Activated T-cell treated with anti-CD3 and anti-CD28 coated beads, Interleukin-2, amount 50 U/mL, for 1 hour (primary cell): ENCODE data around the gene NOS1AP.

Experiments used
- DNase-seq: peaks from one replicate; pipeline ENCODE4 v3.0.0-alpha.2; 2020

Gene NOS1AP

DNA sequence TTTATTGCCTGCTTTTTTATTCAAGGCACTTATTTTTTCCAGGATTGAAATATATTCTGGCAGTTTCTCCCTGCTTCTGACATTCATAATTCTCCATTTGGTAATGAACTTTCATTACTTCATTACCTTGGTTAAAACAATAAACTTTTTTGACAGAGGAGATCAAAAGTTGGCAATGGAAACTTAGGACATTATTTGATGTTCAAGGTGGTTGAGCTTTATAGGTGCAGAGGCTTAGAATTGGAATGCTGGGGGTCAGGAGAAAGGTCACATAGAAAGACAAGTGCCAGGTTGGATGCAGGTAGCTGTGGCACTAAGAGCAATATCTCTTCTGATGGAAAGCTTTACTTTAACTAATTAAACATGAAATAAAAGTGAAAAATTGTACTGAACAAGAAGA lies 154.8 kb downstream of the NOS1AP start:
- DNase-seq: no peak

DNA sequence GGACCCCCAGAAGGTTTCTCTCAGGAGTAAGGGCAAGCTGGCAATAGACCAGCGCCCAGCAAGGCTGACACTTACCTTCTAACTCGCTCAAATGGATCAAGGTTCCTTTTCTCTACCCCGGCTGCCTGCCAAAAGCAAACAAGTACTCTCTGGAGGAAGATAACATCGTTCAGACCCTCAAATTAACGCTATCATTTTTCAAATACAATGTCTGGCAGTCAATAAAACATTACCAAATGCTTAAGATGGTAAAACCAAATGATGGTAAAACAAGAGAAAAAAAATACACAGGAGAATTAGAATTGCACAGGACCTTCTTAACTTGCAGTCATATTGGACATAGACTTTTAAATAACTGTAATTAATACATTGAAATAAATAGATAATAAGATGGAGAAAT lies 159.1 kb downstream of the NOS1AP start:
- no peak for DNase-seq

DNA sequence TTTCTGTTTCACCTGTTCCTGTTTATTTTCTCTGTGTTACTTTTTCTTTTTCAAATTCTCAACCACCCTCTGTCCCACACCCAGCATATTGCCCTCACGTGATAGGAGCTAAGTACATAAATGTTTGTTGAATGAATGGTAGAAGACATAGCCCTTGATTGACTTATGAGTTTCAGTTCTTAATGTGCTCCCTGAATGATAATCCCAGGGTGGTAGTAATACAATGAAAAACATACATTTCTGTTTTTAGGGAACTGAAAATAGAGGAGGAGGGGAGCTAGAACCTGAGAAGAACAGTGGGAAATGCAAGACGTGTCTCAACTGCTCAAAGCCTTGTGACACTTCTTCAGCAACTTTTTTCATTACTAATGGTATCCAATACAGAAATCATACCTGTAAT lies 160.1 kb downstream of the NOS1AP start:
- no peak for DNase-seq

DNA sequence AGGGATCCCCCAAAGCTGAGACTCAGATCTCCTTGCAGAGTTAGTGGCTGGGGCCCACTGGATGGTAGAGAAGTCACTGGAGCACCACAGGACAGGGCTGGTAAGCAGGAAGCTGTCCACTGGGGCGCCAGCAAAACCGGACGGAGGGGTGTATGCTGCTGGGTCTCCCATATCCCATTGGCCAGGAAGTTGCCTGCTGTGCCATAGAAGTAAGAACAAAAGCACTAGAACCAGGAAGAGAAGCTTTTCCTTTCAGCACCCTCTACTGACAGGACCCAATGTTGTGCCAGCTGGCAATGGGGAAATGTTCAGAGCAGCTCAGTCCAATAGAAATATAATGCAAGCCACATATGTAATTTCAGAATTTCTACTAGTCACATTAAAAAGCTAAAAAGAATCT lies 160.6 kb downstream of the NOS1AP start:
- no peak for DNase-seq

DNA sequence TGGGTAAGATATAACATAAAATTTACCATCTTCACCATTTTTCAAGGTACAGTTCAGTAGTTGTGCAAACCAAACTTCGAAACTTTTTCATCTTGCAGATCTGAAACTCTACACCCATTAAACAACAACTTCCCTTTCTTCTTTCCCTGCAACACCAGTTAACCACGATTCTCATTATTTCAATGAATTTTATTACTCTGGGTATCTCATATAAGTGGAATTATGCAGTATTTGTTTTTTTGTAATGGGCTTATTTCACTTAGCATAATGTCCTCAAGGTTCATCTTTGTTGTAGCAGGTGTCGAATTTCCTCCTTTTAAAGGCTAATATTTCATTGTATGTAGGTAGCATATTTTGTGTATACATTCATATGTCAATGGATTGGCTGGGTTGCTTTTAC lies 161.0 kb downstream of the NOS1AP start:
- DNase-seq: no peak

DNA sequence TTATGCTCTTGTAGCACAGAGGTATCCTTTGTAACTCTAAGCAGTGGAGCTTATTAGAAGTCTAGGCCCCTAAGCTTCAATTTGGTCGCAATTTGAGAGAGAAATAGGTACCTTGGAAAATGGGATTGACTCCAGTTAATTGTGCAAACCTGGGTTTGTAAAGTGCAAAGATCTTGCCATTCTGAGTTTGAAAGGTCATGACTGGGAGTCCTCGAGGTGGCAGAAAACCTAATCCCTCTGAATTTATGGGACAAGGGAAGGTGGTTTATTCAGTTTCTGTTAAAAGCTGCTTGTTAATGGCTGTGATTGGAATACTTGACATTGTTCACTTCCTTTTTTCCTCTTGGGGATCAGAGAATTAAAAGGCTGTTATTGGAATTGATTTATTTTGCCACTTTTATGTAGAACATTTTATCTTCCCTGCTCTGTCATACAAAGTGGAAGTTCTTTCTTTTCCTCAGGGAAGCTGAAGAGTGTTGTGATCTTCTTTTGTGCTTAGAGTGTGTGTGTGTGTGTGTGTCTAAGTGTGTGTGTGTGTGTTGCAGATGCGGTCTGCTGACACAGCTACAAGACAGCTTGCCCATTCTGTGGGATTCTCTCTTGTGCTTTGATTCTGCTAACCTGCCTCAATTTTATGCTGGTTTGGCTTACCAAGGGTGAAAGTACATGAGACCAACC lies 162.7 kb downstream of the NOS1AP start:
- no peak for DNase-seq

DNA sequence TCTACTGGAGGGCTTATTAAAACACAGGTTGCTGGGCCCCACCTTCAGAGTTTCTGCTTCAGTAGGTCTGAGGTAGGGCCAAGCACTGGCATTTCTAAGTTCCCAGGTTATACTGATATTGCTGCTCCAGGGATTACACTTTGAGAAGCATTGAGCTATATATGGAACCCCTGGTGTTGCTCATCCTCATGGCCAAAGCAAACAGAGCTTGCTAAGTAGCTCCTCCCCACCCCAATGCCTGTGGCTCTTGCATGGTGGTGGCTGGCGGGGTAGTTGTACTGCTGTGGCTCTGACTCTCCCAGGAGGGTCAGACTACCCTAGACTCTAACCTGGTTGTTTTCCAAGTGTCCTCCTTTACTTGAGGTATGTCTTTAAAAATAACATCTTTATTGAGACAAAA lies 163.6 kb downstream of the NOS1AP start:
- DNase-seq: no peak

DNA sequence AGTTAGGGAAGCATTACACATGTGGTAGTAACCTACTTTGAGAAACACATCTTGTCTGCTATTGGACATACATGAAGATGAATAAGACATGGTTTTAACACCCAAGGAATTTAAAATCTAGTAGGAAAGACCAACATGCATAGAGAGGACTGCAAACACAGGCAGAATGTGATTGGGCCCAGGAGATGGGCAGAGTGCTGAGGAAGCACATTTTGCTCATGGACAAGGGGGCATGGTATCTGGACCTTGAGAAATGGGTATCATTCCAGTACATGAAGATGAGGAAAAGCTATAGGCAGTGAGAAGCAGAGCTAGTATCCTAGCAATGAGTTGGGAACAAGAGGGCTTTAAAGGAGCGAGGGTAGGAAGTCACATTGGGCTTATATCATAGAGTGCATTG lies 164.4 kb downstream of the NOS1AP start:
- no peak for DNase-seq

DNA sequence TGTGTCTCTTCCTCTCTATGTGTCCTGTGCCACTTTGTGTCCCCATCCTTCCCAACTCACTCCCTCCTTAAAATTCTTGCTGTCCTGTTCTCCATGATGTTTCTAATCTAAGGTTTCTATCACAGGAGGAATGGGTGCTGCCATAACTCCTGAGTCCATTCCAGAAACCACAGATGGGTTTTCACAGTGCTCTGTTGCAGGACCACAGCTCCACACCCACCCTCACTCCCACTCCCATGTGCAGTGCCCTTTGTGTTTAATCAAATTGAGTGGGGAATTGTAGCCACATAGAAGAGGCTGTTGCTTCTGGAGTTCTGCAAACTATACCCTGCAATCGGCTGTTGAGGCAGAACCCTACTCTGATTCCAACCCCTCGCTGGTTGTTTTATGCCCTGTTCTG lies 165.1 kb downstream of the NOS1AP start:
- no peak for DNase-seq

DNA sequence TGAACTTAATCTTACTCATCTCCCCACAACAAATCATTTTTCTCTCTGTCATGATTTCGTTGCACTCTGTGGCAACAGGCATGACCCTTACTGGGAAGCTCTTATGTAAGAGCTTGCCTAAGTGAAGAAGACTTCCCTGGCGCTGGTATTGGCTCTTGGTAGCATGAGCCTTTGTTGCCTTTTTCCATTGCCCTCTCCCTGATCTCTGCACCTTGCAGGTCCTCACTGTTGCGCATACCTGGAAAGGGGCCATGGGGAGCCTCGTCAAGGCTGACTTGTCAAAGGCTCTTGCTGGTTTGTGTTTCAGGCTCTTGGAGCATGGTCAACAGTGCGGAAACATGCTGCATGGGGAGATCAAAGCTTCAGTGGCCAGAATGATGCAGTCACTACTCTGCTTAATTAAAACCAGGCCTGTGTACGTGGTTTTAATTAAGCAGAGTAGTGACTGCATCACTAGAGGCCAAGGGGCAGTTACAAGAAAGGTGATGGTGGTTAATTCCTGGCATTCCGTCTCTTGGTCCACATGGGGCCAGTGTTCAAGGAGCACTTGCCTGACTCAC lies 165.8 kb downstream of the NOS1AP start:
- DNase-seq: no peak

DNA sequence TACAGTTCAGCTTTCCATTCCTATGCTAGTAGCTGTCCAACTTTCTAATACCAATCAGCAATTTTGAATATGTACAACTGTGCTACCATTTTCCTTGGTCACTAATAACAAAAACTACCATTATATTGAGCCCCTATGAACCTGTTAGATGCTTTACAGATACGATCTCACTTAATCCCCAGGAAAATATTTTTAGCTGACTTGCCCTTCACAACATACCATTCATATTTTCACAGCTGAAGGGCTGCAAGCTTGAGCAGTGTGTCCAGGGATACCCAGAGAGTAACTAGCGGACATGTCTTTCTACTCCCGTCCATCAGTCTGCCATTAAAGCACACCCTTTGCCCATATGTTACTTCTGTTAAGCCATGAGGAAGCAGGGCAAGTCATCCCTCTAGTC lies 166.7 kb downstream of the NOS1AP start:
- DNase-seq: no peak

DNA sequence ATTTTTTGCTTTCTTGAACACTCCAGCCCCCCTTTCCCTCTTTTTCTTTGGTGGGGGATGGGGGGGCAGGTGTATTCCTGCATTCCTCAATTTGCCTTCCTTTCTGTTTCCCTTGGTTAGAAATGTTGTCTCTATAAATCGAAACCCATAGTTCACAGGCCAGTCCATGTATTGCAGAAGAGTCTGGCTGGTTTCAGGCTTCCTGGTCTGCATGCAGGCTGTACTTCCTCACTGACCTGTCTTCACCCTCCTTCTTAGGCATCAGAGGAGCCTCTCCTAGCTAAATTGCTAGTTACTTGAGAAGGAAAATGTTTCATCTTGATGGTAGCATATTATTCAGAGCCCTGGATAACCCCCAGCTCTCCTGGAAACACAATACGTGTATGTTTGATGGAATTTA lies 167.1 kb downstream of the NOS1AP start:
- DNase-seq: no peak

DNA sequence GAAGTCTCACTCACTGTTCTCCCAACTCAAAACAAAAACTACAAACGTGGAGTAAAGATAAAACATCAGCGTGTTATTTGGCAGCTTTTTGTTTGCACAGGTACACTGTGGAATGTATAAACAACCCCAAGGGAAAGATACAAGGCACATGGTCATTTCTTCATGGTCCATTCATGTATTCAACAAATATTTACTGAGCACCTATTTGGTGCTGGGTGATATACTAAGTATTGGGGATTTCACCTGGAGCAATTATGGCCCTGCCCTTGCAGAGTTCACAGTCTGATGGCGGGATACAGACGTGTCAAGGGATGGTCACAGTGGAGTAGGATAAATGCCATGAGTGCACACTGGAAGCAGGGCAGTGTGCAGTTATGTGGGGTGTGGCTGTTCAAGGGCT lies 171.1 kb downstream of the NOS1AP start:
- DNase-seq: no peak

DNA sequence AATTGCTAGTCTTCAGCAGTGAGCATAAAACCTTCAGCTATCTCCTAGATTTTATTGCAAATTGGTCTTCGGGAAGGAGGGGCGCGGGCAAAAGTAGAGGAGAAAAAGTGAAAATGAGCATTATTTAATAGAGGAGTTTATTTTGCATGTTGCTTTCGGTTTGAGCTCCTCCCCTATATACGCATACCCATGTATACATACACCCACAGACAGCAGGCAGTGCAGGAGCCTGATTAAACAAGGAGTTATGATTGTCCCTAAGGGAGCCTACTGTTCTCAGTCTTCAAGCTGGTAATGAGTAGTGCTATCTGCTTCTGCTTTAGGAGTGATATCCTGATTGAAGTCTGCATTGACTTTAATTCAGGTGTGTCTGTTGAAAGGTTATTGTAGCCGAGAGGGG lies 173.3 kb downstream of the NOS1AP start:
- DNase-seq: no peak

DNA sequence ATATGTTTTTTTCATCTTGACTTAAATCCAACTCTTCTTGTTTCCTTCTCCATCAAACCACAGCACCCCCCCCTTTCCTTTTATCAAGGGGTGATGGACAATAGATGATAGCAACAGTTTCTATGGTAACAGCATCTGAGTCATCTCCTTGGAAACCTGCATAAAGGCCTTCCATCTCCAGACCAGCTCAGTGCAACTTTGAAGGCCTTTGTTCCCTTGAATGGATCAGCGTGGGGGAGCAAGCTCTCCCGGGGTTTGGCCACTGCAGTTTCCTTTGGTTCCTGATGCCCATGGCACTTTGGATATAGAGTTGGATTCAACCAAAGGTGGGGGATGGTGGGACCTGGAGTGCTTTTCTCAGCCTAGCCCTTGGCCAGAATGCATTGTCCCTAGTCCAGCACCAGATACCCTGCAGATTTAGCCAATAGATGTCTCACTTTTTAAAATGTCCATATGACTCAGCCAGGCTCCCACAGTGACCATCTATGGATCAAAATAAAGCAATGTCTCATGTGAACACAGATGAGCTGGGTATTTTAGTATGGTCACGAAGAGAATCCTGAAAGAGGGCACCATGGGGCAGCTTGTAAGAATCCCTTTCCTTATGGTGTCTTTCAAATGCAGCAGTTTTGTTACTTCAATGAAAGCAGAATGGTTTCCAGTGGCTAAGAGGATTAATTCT lies 179.5 kb downstream of the NOS1AP start:
- DNase-seq: no peak

DNA sequence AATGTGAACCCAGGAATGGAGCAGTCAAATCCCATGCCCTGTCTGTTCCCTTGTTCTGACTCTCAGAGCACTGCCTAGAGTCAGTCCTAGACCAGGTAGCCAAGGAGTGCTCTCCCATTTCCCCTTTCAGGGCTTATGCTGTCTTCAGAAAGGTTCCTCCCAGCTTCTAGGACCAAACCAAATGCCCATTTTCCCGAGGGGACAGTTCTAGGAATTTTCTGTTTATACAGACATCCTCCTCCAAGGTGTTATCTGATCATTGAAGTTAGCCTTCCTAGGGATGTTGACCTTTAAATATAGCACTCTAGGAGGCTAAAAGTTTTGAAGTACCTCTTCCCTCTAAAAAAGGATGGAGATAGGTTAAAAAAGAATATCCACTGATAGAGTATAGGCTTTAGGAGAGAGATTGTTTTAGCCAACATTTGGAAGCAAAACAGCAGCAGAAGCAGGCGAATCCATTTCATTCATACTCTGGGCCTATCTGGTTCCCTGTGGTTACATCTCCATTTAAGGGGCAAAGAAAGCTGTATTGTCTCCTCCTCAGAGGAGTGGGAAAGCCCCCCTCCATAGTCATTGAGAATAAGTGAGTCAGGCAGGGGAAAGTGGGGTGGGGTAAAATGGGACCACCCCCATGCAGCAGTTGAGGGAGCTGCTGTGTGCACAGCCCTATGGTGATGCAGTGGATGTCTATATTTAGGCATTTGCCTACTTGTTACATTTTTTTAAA lies 180.7 kb downstream of the NOS1AP start:
- no peak for DNase-seq

DNA sequence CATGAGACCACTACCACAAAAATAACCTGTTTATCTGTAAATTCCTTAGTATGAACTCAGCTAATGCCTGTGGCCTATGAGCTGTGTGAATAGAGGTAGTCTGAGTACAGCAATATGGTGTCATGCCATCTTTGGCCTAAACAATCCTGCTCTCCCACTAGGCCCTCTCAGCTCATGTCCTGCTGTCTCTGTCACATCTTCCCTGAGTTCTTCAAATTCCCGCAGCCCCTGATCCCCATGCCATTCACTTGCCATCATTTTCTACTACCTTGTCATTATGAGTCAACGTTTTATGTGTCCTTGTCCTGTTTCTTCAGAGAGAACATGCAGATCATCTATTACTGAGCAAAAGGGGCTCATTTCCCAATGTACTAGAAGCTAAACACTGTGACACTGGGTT lies 181.6 kb downstream of the NOS1AP start:
- no peak for DNase-seq

DNA sequence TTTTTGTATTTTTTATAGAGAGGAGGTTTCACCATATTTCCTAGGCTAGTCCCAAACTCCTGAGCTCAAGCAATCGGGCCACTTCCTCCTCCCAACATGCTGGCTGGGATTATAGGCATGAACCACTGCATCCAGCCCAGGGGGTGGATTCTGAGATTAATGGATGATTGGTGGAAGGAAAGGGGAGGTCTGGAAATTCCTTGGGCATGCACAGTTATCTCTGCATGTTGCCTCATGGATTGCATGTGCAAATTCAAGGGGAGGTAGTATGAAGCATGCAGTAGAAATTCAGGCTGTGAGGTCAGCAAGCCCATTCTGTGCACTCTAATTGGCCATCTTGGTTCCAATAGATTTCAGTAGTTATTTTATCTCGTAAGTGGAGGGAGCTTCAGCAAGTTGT lies 182.7 kb downstream of the NOS1AP start:
- no peak for DNase-seq

DNA sequence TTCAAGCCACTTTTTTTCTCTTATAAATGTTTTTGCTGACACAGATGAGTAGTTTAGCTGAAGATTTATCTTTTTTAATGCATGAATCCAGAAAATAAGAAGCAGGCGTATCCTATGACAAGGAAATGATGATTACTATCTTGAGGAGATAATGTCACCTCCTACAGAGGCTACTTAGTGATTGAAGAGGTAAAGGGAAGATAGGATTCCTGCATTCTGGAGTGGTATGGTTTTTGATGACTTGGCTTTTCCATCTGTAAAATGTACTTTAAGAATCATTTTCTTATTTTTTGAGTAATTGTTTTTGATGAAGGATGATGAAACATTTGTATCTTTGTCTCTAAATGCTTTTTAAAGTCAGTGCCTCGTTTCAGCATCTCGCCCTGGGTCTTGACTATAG lies 184.3 kb downstream of the NOS1AP start:
- no peak for DNase-seq

DNA sequence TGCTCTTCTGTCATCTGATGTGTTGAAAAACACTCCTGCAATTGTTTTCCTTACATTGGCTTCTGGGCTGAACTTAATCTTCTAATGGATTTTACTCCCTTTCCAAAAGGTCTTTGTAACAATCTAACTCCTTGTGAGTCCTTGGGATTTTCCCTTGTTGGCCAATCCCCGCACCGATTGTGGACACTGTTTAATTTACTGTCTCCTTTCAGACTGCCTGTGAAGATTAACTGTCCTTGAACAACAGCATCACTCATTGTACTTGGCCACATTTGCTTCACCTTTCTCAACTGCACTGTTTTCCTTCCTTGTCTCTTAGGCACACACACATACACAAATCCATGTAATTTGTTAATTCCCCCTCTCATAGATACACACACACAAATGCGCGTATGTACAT lies 186.8 kb downstream of the NOS1AP start:
- no peak for DNase-seq

DNA sequence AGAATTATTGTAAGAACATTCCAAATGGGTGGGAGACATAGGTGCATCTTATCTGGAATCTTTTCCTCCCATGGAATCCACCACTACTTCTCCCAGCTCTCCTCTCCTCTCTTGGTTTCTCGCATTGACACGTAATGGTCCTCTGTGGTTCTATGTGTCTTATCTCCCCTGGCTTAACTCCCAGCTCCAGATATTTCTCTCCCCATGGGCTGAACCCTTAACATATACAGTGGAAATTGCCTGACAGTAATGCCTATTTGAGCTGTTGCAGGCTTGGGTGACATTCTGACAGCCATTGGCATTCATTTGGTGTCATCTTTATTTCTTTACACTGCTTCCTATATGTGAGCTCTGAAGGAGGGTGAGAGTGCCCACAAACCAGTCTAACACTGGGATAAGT lies 188.9 kb downstream of the NOS1AP start:
- no peak for DNase-seq

DNA sequence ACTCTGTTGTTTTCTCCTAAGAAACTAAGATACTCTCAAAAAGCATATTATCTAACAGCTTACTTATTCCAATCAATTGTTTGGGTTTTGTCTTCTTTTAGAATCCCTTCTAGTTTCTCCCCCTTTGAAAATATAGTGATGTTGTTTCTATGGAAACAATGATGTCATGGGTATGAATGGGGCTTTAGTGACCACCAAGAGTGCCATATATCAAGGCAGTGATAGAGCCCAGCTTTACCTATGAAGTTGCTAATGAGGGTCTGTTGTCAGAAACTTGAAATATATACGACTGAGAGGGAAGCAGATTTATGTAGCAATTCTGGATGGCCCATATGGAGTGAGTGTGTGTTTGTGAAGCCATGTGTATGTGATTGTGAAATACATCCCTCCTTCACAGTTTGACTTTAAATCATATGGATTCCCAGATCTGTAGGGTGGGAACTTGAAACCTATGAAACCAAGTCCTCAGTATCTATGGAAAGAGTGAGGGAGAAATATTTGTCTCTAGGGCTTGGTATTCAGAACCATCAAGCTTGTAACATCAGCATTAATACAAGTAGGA lies 190.5 kb downstream of the NOS1AP start:
- no peak for DNase-seq

DNA sequence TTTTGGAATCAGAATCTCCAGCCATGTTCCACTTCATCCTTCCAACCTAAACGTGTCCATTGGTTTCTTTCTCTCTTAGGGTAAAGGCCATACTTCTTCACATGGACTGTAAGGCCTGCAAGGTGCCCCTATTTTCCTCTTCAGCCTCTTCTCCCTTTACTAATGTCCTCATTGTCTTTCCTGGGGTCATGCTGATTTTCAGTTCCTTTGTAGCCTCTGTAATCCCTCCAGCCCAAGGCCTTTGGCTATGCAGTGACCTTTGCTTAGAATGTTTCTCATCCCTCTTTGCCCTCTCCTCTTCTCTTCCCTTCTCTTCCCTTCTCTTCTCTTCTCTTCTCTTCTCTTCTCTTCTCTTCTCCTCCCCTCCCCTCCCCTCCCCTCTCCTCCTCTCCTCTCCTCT lies 194.6 kb downstream of the NOS1AP start:
- DNase-seq: no peak

DNA sequence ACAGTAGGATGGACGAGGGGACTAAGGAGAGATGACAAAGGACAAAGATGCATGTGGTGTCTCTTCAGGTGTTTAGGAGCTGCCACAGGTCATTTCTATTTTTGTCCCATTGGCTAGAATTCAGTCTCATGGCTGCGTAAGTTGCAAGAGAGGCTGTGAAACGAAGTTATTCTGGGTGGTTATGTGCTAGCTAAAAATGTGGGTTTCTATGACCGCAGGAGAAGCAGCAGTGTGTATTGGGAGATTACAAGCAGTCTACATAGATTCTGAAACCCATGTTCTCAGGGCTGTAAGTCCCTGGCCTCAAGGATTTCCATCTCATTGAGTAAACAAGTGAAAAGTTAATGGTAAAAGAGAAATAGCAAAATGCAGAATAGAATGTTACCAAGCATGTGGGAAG lies 196.5 kb downstream of the NOS1AP start:
- no peak for DNase-seq
